HG03521 (cell line): ENCODE results near the gene MS4A2.
"Not testable (repeated sequence)": the region's sequence is repeated elsewhere in the genome, so short reads cannot be mapped to it uniquely, and the experiment has no call there.

ENCODE experiments used
- ATAC-seq: cut with Tn5 transposase; IDR thresholded peaks from one replicate; pipeline ENCODE4 v1.9.1; 2021; ENCODE audit warnings: mild to moderate bottlenecking, moderate library complexity; ENCODE audit not compliant: unreplicated experiment

Gene MS4A2

GRCh38 chr11:60100516-60100915 lies 12.1 kb downstream of the MS4A2 start:
- no peak for ATAC-seq

- ATAC-seq, result not testable (repeated sequence)
Measured at GRCh38 chr11:60101368-60101767, 12.9 kb downstream of the MS4A2 start.

GRCh38 chr11:60104471-60105115 lies 16.1 kb downstream of the MS4A2 start:
- not testable (repeated sequence) for ATAC-seq

GRCh38 chr11:60108631-60109030 lies 20.2 kb downstream of the MS4A2 start:
- not testable (repeated sequence) for ATAC-seq

- no peak for ATAC-seq
Measured at GRCh38 chr11:60111793-60112192, 23.3 kb downstream of the MS4A2 start.

- ATAC-seq, result no peak
Measured at GRCh38 chr11:60116996-60117790, 28.7 kb downstream of the MS4A2 start.

- ATAC-seq, result no peak
Measured at GRCh38 chr11:60118338-60118737, 29.9 kb downstream of the MS4A2 start.

- ATAC-seq, result no peak
Measured at GRCh38 chr11:60119710-60120109, 31.2 kb downstream of the MS4A2 start.

- no peak for ATAC-seq
Measured at GRCh38 chr11:60121264-60121663, 32.8 kb downstream of the MS4A2 start.

- no peak for ATAC-seq
Measured at GRCh38 chr11:60122414-60123036, 34.1 kb downstream of the MS4A2 start.

GRCh38 chr11:60124802-60125432 lies 36.5 kb downstream of the MS4A2 start:
- no peak for ATAC-seq

GRCh38 chr11:60125956-60126585 lies 37.6 kb downstream of the MS4A2 start:
- ATAC-seq, result no peak

- ATAC-seq, result no peak
Measured at GRCh38 chr11:60127311-60127811, 38.9 kb downstream of the MS4A2 start.

GRCh38 chr11:60128376-60128775 lies 39.9 kb downstream of the MS4A2 start:
- no peak for ATAC-seq

- not testable (repeated sequence) for ATAC-seq
Measured at GRCh38 chr11:60128866-60129265, 40.4 kb downstream of the MS4A2 start.

- no peak for ATAC-seq
Measured at GRCh38 chr11:60129853-60130252, 41.4 kb downstream of the MS4A2 start.

- no peak for ATAC-seq
Measured at GRCh38 chr11:60130496-60130895, 42.0 kb downstream of the MS4A2 start.

GRCh38 chr11:60131912-60132311 lies 43.4 kb downstream of the MS4A2 start:
- ATAC-seq, result no peak

GRCh38 chr11:60133917-60134316 lies 45.5 kb downstream of the MS4A2 start:
- ATAC-seq, result no peak

- ATAC-seq, result no peak
Measured at GRCh38 chr11:60143768-60144167, 55.3 kb downstream of the MS4A2 start.

- no peak for ATAC-seq
Measured at GRCh38 chr11:60145677-60146076, 57.2 kb downstream of the MS4A2 start.
